GM12878 (cell line): ENCODE measurements around the gene RAB3GAP1. TPM values are rescaled to one million over a fixed set of nuclear protein-coding genes. Genes with fewer than 3 reads are reported as not detected.

Source experiments
- ATAC-seq: fragments of 200-7000 bp; cut with Tn5 transposase; 3 replicates; pipeline ENCODE4 v1.9.1; 2020; ENCODE audit warnings: mild to moderate bottlenecking, moderate library complexity
- BruUV-seq: library from RNA; stranded (reverse); fragments of 400-500 nt; replicated peaks from 2 replicates; lab custom pipeline; 2021; lab: Mats Ljungman, UMichigan
- CTCF ChIA-PET: fragments of 300-600 bp; sonication (Branson Sonifier 250); formaldehyde crosslinking; extraction: SDS; loops from one replicate; lab custom pipeline; 2021; ENCODE audit warnings: inconsistent platforms; lab: Yijun Ruan, JAX
- POLR2A ChIA-PET: fragments of 350-600 bp; formaldehyde crosslinking; extraction: SDS; loops from one replicate; lab custom pipeline; 2021; ENCODE audit warnings: inconsistent platforms; lab: Charles Lee
- RAD21 ChIA-PET: fragments of 300-600 bp; sonication (Branson Sonifier 250); formaldehyde crosslinking; loops from one replicate; lab custom pipeline; 2023; ENCODE audit warnings: antibody characterized with exemption; ENCODE audit not compliant: unreplicated experiment; lab: Charles Lee
- SMC1A ChIA-PET: fragments of 300-600 bp; sonication (Branson Sonifier 250); formaldehyde crosslinking; loops from one replicate; lab custom pipeline; 2023; ENCODE audit not compliant: unreplicated experiment, uncharacterized antibody; lab: Charles Lee
- DNase-seq: peaks from one replicate; pipeline ENCODE4 v3.0.0-alpha.2; 2011; ENCODE audit warnings: low read depth, low spot score
- FAIRE-seq: peaks from 3 replicates; lab custom pipeline; 2011; peaks lifted over from hg19 to GRCh38; lab: Jason Lieb, UNC
- H2AFZ ChIP-seq: 2 replicates; pipeline ENCODE4 v1.6.0; 2011; ENCODE audit warnings: low read depth, low read length, control low read depth; ENCODE audit not compliant: control insufficient read depth
- H3K27ac ChIP-seq: 2 replicates; pipeline ENCODE4 v1.5.1; 2011; ENCODE audit warnings: control low read depth; ENCODE audit not compliant: control insufficient read depth, insufficient read depth
- H3K27me3 ChIP-seq, 2 experiments: replicated peaks in 1 of 2; 2 replicates each; pipeline versions ENCODE4 v1.6.0 to v1.6.1; 2011; ENCODE audit warnings: low read length in 1 of 2; ENCODE audit not compliant: control insufficient read depth in 2 of 2, insufficient read depth in 2 of 2
- H3K36me3 ChIP-seq, 2 experiments: 2 replicates each; pipeline ENCODE4 v1.5.1; 2011; ENCODE audit warnings: low read length in 1 of 2; ENCODE audit not compliant: control insufficient read depth in 2 of 2, insufficient read depth in 2 of 2
- H3K4me1 ChIP-seq: 2 replicates; pipeline ENCODE4 v1.6.1; 2011; ENCODE audit warnings: mild to moderate bottlenecking, low read length, moderate library complexity, mixed read lengths; ENCODE audit not compliant: control insufficient read depth, insufficient read depth
- H3K4me2 ChIP-seq: 2 replicates; pipeline ENCODE4 v1.6.0; 2011; ENCODE audit warnings: control low read depth; ENCODE audit not compliant: control insufficient read depth, insufficient read depth
- H3K4me3 ChIP-seq: fragments of 200-600 bp; sonication (generic); 2 replicates; pipeline ENCODE4 v1.5.1; 2016
- H3K79me2 ChIP-seq: 2 replicates; pipeline ENCODE4 v1.6.0; 2011; ENCODE audit warnings: low read length; ENCODE audit not compliant: control insufficient read depth, insufficient read depth
- H3K9ac ChIP-seq: 2 replicates; pipeline ENCODE4 v1.8.0; 2011; ENCODE audit warnings: low read length, control low read depth, mixed read lengths; ENCODE audit not compliant: control insufficient read depth, insufficient read depth
- H3K9me3 ChIP-seq: replicated peaks from 3 replicates; pipeline ENCODE4 v1.5.1; 2011; ENCODE audit warnings: mild to moderate bottlenecking, low read length; ENCODE audit not compliant: control insufficient read depth, insufficient read depth
- H4K20me1 ChIP-seq: 2 replicates; pipeline ENCODE4 v1.6.0; 2011; ENCODE audit not compliant: control insufficient read depth, insufficient read depth
- CHD4 ChIP-seq: fragments of 200-600 bp; sonication (generic); IDR thresholded peaks from 2 replicates; pipeline ENCODE4 v1.6.1; 2016; ENCODE audit warnings: mild to moderate bottlenecking
- FOS ChIP-seq: IDR thresholded peaks from 3 replicates; pipeline ENCODE4 v1.6.1; 2011; ENCODE audit warnings: borderline replicate concordance; ENCODE audit not compliant: insufficient read length; ENCODE audit errors: extremely low read depth
- HDAC2 ChIP-seq: fragments of 200-600 bp; sonication (generic); IDR thresholded peaks from 2 replicates; pipeline ENCODE4 v1.6.1; 2017
- HDGF ChIP-seq: fragments of 450-650 bp; IDR thresholded peaks from 2 replicates; pipeline ENCODE4 v1.6.1; 2016; ENCODE audit warnings: antibody characterized with exemption
- MTA2 ChIP-seq: fragments of 450-650 bp; IDR thresholded peaks from 2 replicates; pipeline ENCODE4 v1.6.1; 2016; ENCODE audit warnings: low read depth, mild to moderate bottlenecking, moderate library complexity
- NKRF ChIP-seq: fragments of 450-650 bp; conservative IDR thresholded peaks from 2 replicates; pipeline ENCODE4 v1.6.1; 2017; ENCODE audit warnings: mild to moderate bottlenecking, moderate library complexity
- NR2F1 ChIP-seq: fragments of 450-650 bp; conservative IDR thresholded peaks from 2 replicates; pipeline ENCODE4 v1.6.1; 2017; ENCODE audit warnings: mild to moderate bottlenecking
- RAD51 ChIP-seq: fragments of 450-650 bp; IDR thresholded peaks from 2 replicates; pipeline ENCODE4 v1.6.1; 2016; ENCODE audit warnings: moderate library complexity, mild to moderate bottlenecking, inconsistent platforms
- RB1 ChIP-seq: fragments of 450-650 bp; formaldehyde crosslinking; IDR thresholded peaks from 2 replicates; pipeline ENCODE4 v1.6.1; 2017; ENCODE audit warnings: mild to moderate bottlenecking, borderline replicate concordance
- SMAD1 ChIP-seq: fragments of 450-650 bp; IDR thresholded peaks from 2 replicates; pipeline ENCODE4 v1.6.1; 2018; ENCODE audit warnings: mild to moderate bottlenecking, low read depth; ENCODE audit not compliant: partially characterized antibody
- STAT3 ChIP-seq: IDR thresholded peaks from 2 replicates; pipeline ENCODE4 v1.6.1; 2011; ENCODE audit warnings: low read depth, low read length, improper control_type of control experiment
- ZBTB40 ChIP-seq: fragments of 450-650 bp; IDR thresholded peaks from 2 replicates; pipeline ENCODE4 v1.6.1; 2016; ENCODE audit warnings: mild to moderate bottlenecking, moderate library complexity, borderline replicate concordance
- ZNF24 ChIP-seq: fragments of 450-650 bp; IDR thresholded peaks from 2 replicates; pipeline ENCODE4 v1.6.1; 2017; ENCODE audit warnings: antibody characterized with exemption, mild to moderate bottlenecking
- ZZZ3 ChIP-seq: IDR thresholded peaks from 2 replicates; pipeline ENCODE4 v1.6.1; 2011; ENCODE audit warnings: low read depth; ENCODE audit not compliant: control insufficient read depth, insufficient read length
- WGBS: methylation state at CpG from one replicate; pipeline ENCODE4 v1.1.6; 2016; ENCODE audit warnings: low lambda C conversion rate; ENCODE audit not compliant: insufficient replicate concordance, insufficient coverage; ENCODE audit errors: missing lambda C conversion rate; 5-methylcytosine and 5-hydroxymethylcytosine counted together
- in situ Hi-C: fragments of 300-500 bp; cut with MboI; formaldehyde crosslinking; loops from 9 replicates; pipeline ENCODE4 v1.14.3; 2018; ENCODE audit warnings: mixed read lengths
- intact Hi-C: fragments of 100-400 bp; cut with micrococcal nuclease; formaldehyde crosslinking; loops from one replicate; pipeline ENCODE4 v1.14.2; 2022; ENCODE audit not compliant: unreplicated experiment
- polyA plus RNA-seq, 11 experiments: library from polyadenylated mRNA; depleted of rRNA in 4 of 11; unstranded in 6 of 11; stranded (reverse) in 5 of 11; fragments of >200 nt; fragmentation: Nextera tagmentation in 4 of 11; fragmentation: Illumina TruSeq in 1 of 11; extraction: Ambion mirVana in 4 of 11; extraction: Trizol in 1 of 11; gene quantifications; 1 replicate in 1 of 11; 2 replicates in 10 of 11; pipeline versions ENCODE4 v1.2.1 to v1.2.3, GENCODE V29; 2011 to 2016; ENCODE audit warnings: inconsistent platforms in 2 of 11, missing spikeins in 2 of 11, low read depth in 1 of 11
- total RNA-seq, 4 experiments: library from RNA; depleted of rRNA in 3 of 4; stranded (reverse); fragments of >200 nt in 3 of 4; fragmentation: Illumina TruSeq in 1 of 4; extraction: Trizol in 1 of 4; gene quantifications; 2 replicates each; pipeline versions ENCODE4 v1.2.1 to v1.2.3, GENCODE V29; 2013 to 2021

RAB3GAP1 gene
- total and polyA plus RNA-seq, 10 of the 15 experiments (the other 5 are each of a cell fraction or from before 2014, with no cell fraction given) = 13.7 to 36.9 (median 21.0) TPM

- TF ChIP-seq NKRF = no peak
- TF ChIP-seq RAD51 = no peak
- TF ChIP-seq STAT3 = no peak
- no peak for TF ChIP-seq HDAC2
- TF ChIP-seq RB1 = no peak
- no peak for TF ChIP-seq ZNF24
Measured at GRCh38 chr2:135190799-135191198, 138.7 kb downstream of the RAB3GAP1 start (continued).

GRCh38 chr2:135198481-135198880 lies 146.4 kb downstream of the RAB3GAP1 start:
- TF ChIP-seq ZZZ3 (no peak), RB1 (no peak), FOS (no peak), ZBTB40 (no peak), SMAD1 (no peak), CHD4 (no peak), HDGF (no peak), MTA2 (no peak), NR2F1 (no peak)
- intact Hi-C loops = loop anchor here (10.0 kb wide), 1 partner anchor 516 kb away; no protein-coding TSS in a partner anchor
- ChIA-PET RAD21 (no interaction called here), CTCF (interaction anchor here (0.7 kb wide), 1 partner anchor 19 kb away, joined by 4 read pairs; no protein-coding TSS in a partner anchor), POLR2A (no interaction called here), SMC1A (interaction anchor here (0.7 to 1.3 kb wide), 2 partner anchors 10 to 20 kb away, joined by 3 read pairs; no protein-coding TSS in a partner anchor)
- Histone ChIP-seq H2AFZ (no peak overlapping the region), H3K4me1 (no peaks in the 10 kb centered on the region), H3K36me3 (no peaks in the 10 kb centered on the region), H4K20me1 (no peaks in the 10 kb centered on the region), H3K9me3 (no peaks in the 10 kb centered on the region), H3K9ac (no peak overlapping the region), H3K4me3 (no peak overlapping the region), H3K4me2 (no peak overlapping the region), H3K79me2 (no peaks in the 10 kb centered on the region), H3K27ac (no peak overlapping the region), H3K27me3 (no peaks in the 10 kb centered on the region)
- no TSS peak for BruUV-seq
- in situ Hi-C loops = no loop called here
- 95% methylated on average over 3 of the region's 3 CpGs for WGBS
- DNase-seq (no peak), FAIRE-seq (no peak), ATAC-seq (no peak)
